ENCODE data around the gene AQP1. TPM values are rescaled to one million over a fixed set of nuclear protein-coding genes. Genes with fewer than 3 reads are reported as not detected.
A peak's percentile ranks its signal among the peaks of the same experiment; 100 is the strongest.

Gene AQP1
- total RNA-seq, 4 donors from 2014 or later, result 439 to 589 (median 503) TPM

DNA sequence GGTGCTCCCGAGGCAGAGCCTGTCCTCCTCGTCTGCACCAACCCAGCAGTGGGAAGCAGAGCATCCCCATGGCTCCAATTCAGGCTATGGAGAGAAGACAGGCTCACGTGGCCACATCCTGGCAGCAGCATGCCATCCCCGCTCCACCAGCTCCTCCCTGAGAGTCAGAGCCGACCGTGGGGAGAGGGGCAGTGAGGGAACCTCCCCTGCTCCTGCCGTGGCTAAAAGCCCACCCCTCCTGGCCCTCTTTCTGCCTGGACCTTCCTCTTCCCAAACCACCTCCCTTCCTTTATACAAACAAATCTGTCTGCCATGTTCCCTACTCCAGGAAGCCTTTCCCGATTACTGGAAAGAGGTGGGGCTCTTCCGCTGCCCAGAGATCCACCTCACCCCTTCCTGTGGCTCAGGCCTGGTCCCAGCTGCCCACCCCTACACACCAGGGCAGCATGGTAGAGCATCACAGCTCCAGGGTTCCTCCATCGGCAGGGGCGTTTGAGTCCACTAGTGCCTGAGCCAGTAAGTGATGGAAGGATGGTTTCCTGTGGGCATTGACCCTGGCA lies 10.8 kb upstream of the AQP1 start:
- Histone ChIP-seq H3K4me1 (peaks cover 0 to 92% (median 22%) of the 10 kb centered on the region in 3 donors), H3K27me3 (no peaks in the 10 kb centered on the region), H3K36me3 (no peaks in the 10 kb centered on the region), H3K4me3 (no peak overlapping the region), H3K9me3 (no peaks in the 10 kb centered on the region), H3K27ac (peak overlapping the region in 3 of 4 donors; percentile 63 to 73 (median 68))
- no peak for TF ChIP-seq CTCF (IDR thresholded peaks at IDR 0.05)
- no peak for TF ChIP-seq POLR2A (IDR thresholded peaks at IDR 0.05)
- no peak for TF ChIP-seq POLR2AphosphoS5 (IDR thresholded peaks at IDR 0.05)
- no peak for TF ChIP-seq EP300 (IDR thresholded peaks at IDR 0.05)
- ATAC-seq, result peak; percentile 11
- WGBS, 2 donors (ENCODE audit: low coverage in 1 of 2), result 83% methylated on average over 4 of the region's 11 CpGs; no CpG with 5 or more reads in 1 of the 2 donors

- 80 to 93% methylated on average over 1 to 2 of the region's 2 CpGs for WGBS, 2 donors (ENCODE audit: low coverage in 1 of 2)
- no peaks in the 10 kb centered on the region for H3K36me3 ChIP-seq
- no peaks in the 10 kb centered on the region for H3K9me3 ChIP-seq
- ATAC-seq, result no peak
- TF ChIP-seq POLR2A (IDR thresholded peaks at IDR 0.05) (no peak), EP300 (IDR thresholded peaks at IDR 0.05) (no peak), CTCF (IDR thresholded peaks at IDR 0.05) (no peak), POLR2AphosphoS5 (IDR thresholded peaks at IDR 0.05) (no peak)
- peak overlapping the region in 1 of 4 donors; percentile 68 for H3K27ac ChIP-seq
- H3K27me3 ChIP-seq, result no peaks in the 10 kb centered on the region
- peaks cover 0 to 92% (median 31%) of the 10 kb centered on the region in 3 donors for H3K4me1 ChIP-seq
- no peak overlapping the region for H3K4me3 ChIP-seq
Measured at GRCh38 chr7:30901856-30902255, 9.8 kb upstream of the AQP1 start.

DNA sequence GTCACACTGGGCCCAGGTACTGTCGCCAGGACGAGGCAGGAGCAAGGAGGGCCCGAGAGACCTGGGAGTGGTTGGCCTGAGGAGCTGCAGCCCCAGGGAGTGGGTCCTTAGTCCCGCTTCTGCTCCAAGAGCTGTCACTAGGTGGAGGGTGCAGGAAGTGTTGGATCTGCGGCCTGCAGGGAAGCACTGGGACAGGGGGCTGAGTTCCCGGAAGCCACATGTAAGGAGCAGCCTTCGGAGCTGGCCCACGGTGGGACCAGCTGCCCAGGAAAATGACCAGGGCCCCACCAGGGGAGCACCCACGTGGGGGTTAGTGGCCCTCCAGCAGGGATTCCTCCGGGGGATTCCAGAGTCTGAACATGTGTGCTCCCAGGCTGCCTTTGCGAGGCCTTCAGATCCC lies 9.2 kb upstream of the AQP1 start:
- no peak for TF ChIP-seq EP300 (IDR thresholded peaks at IDR 0.05)
- TF ChIP-seq POLR2AphosphoS5 (IDR thresholded peaks at IDR 0.05), result no peak
- no peak for TF ChIP-seq CTCF (IDR thresholded peaks at IDR 0.05)
- no peak for TF ChIP-seq POLR2A (IDR thresholded peaks at IDR 0.05)
- H3K27ac ChIP-seq, result peak overlapping the region in 1 of 4 donors; percentile 7
- H3K4me1 ChIP-seq, result peaks cover 0 to 92% (median 31%) of the 10 kb centered on the region in 3 donors
- no peaks in the 10 kb centered on the region for H3K9me3 ChIP-seq
- no peaks in the 10 kb centered on the region for H3K36me3 ChIP-seq
- no CpG with 5 or more reads among the region's 11 CpGs for WGBS, 2 donors (ENCODE audit: low coverage in 1 of 2)
- no peaks in the 10 kb centered on the region for H3K27me3 ChIP-seq
- ATAC-seq, result no peak
- H3K4me3 ChIP-seq, result no peak overlapping the region

GRCh38 chr7:30903146-30903545 lies 8.5 kb upstream of the AQP1 start:
- TF ChIP-seq EP300 (IDR thresholded peaks at IDR 0.05) (no peak), CTCF (IDR thresholded peaks at IDR 0.05) (no peak), POLR2A (IDR thresholded peaks at IDR 0.05) (no peak), POLR2AphosphoS5 (IDR thresholded peaks at IDR 0.05) (no peak)
- H3K9me3 ChIP-seq, result no peaks in the 10 kb centered on the region
- no peak overlapping the region for H3K4me3 ChIP-seq
- no peak for ATAC-seq
- H3K36me3 ChIP-seq, result no peaks in the 10 kb centered on the region
- WGBS, 2 donors (ENCODE audit: low coverage in 1 of 2), result no CpG with 5 or more reads among the region's 8 CpGs
- peak overlapping the region in 1 of 4 donors; percentile 88 for H3K27ac ChIP-seq
- H3K27me3 ChIP-seq, result no peaks in the 10 kb centered on the region
- H3K4me1 ChIP-seq, result peaks cover 0 to 92% (median 38%) of the 10 kb centered on the region in 3 donors

DNA sequence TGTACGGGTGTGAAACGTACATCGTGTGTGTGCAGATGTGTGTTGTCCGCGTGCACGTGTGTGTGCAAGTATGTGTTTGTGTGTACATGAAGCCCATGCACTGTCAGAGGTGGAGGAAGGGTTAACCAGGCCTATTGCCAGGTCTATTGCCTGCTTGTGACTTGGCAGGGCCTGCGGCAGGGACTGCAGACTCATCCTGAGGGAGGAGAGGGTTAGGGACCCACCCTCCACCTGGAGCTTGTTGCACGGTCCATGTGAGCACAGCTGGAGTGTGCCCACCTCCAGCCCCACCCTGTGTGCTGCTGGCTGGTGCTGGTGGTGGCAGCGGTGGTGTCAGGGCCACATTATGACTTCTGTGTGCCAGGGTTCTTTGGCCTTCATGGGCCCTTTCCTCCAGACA lies 7.1 kb upstream of the AQP1 start:
- no peak overlapping the region for H3K4me3 ChIP-seq
- H3K27me3 ChIP-seq, result no peaks in the 10 kb centered on the region
- no peak for TF ChIP-seq EP300 (IDR thresholded peaks at IDR 0.05)
- no peak for TF ChIP-seq POLR2AphosphoS5 (IDR thresholded peaks at IDR 0.05)
- TF ChIP-seq CTCF (IDR thresholded peaks at IDR 0.05), result no peak
- TF ChIP-seq POLR2A (IDR thresholded peaks at IDR 0.05), result no peak
- peak overlapping the region in 3 of 4 donors; percentile 21 to 88 (median 85) for H3K27ac ChIP-seq
- peaks cover 0 to 92% (median 45%) of the 10 kb centered on the region in 3 donors for H3K4me1 ChIP-seq
- H3K9me3 ChIP-seq, result no peaks in the 10 kb centered on the region
- no peak for ATAC-seq
- WGBS, 2 donors (ENCODE audit: low coverage in 1 of 2), result 70 to 92% methylated on average over 1 to 6 of the region's 9 CpGs
- H3K36me3 ChIP-seq, result no peaks in the 10 kb centered on the region

Measured in gastroesophageal sphincter (tissue), 4 donors.